ENCODE results near the gene FOCAD.

GRCh38 chr9:20984506-20984905, 300.4 kb downstream of the FOCAD start:
- TF ChIP-seq, protein P1, sequence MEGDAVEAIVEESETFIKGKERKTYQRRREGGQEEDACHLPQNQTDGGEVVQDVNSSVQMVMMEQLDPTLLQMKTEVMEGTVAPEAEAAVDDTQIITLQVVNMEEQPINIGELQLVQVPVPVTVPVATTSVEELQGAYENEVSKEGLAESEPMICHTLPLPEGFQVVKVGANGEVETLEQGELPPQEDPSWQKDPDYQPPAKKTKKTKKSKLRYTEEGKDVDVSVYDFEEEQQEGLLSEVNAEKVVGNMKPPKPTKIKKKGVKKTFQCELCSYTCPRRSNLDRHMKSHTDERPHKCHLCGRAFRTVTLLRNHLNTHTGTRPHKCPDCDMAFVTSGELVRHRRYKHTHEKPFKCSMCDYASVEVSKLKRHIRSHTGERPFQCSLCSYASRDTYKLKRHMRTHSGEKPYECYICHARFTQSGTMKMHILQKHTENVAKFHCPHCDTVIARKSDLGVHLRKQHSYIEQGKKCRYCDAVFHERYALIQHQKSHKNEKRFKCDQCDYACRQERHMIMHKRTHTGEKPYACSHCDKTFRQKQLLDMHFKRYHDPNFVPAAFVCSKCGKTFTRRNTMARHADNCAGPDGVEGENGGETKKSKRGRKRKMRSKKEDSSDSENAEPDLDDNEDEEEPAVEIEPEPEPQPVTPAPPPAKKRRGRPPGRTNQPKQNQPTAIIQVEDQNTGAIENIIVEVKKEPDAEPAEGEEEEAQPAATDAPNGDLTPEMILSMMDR (conservative IDR thresholded peaks at IDR 0.05; ENCODE audit: low read depth, low read length): no peak
- no peak for TF ChIP-seq EZH2phosphoT487 (IDR thresholded peaks at IDR 0.05; ENCODE audit: borderline replicate concordance, low read length)
- no peak for TF ChIP-seq EZH2 (IDR thresholded peaks at IDR 0.05; ENCODE audit: low read length, unreplicated experiment)

Measured in PC-3 (cell line).